K562 (cell line): Measurements from ENCODE around the gene NDRG3. TPM values are rescaled to one million over a fixed set of nuclear protein-coding genes. Genes with fewer than 3 reads are reported as not detected.
A peak's percentile ranks its signal among the peaks of the same experiment; 100 is the strongest.

Experiments used
- ATAC-seq: fragments of 200-7000 bp; cut with Tn5 transposase; 3 replicates; pipeline ENCODE4 v1.9.1; 2020; ENCODE audit warnings: moderate library complexity
- BruUV-seq: library from RNA; stranded (reverse); fragments of 400-500 nt; replicated peaks from 2 replicates; lab custom pipeline; 2021; lab: Mats Ljungman, UMichigan
- CTCF ChIA-PET: fragments of 300-600 bp; formaldehyde crosslinking; extraction: SDS; loops from one replicate; lab custom pipeline; 2021; ENCODE audit warnings: low intra/inter-chr PET ratio; lab: Yijun Ruan, JAX
- POLR2A ChIA-PET: fragments of 300-600, 350-650 bp; sonication (Branson Sonifier 250); formaldehyde crosslinking; extraction: SDS; loops from one replicate; lab custom pipeline; 2021; ENCODE audit warnings: antibody characterized with exemption, inconsistent platforms; lab: Yijun Ruan, JAX
- DNase-seq, 4 experiments: peaks; one replicate each; pipeline versions ENCODE4 v3.0.0 to v3.0.0-alpha.2; 2011 to 2018; ENCODE audit warnings: low spot score in 3 of 4, mixed read lengths in 3 of 4; ENCODE audit errors: extremely low read depth in 1 of 4
- FAIRE-seq: peaks from 2 replicates; lab custom pipeline; 2011; peaks lifted over from hg19 to GRCh38; lab: Jason Lieb, UNC
- H2AFZ ChIP-seq: 2 replicates; pipeline ENCODE4 v1.6.0; 2011; ENCODE audit warnings: low read depth, low read length, control low read depth, inconsistent platforms
- H3K27ac ChIP-seq: fragments of 200-600 bp; 3 replicates; pipeline ENCODE4 v1.8.0; 2011; ENCODE audit warnings: low read depth, mild to moderate bottlenecking, control low read depth, inconsistent platforms, low read length, moderate library complexity, mixed read lengths; ENCODE audit errors: extremely low read depth
- H3K27me3 ChIP-seq, 2 experiments: fragments of 300-600 bp in 1 of 2; 2 replicates in 1 of 2; 3 replicates in 1 of 2; pipeline versions ENCODE4 v1.6.0 to v1.8.0; 2011; ENCODE audit warnings: inconsistent platforms in 2 of 2, low read length in 2 of 2, mild to moderate bottlenecking in 1 of 2, mixed read lengths in 1 of 2, moderate library complexity in 1 of 2; ENCODE audit not compliant: control insufficient read depth in 2 of 2, insufficient read depth in 2 of 2
- H3K36me3 ChIP-seq: fragments of 300-600 bp; 3 replicates; pipeline ENCODE4 v1.8.0; 2011; ENCODE audit warnings: mild to moderate bottlenecking, low read length, inconsistent platforms; ENCODE audit not compliant: control insufficient read depth, insufficient read depth
- H3K4me1 ChIP-seq, 2 experiments: fragments of 200-600 bp in 1 of 2; replicated peaks in 1 of 2; 2 replicates in 1 of 2; 3 replicates in 1 of 2; pipeline versions ENCODE4 v1.5.1 to v1.8.0; 2011; ENCODE audit warnings: inconsistent platforms in 2 of 2, low read length in 2 of 2, mild to moderate bottlenecking in 1 of 2, mixed read lengths in 1 of 2, moderate library complexity in 1 of 2; ENCODE audit not compliant: control insufficient read depth in 2 of 2, insufficient read depth in 2 of 2
- H3K4me2 ChIP-seq: 2 replicates; pipeline ENCODE4 v1.6.1; 2011; ENCODE audit warnings: low read length, control low read depth, inconsistent platforms, mixed read lengths; ENCODE audit not compliant: insufficient read depth
- H3K4me3 ChIP-seq: fragments of 200-600 bp; sonication (generic), shearing (Covaris generic); 2 replicates; pipeline ENCODE4 v1.5.1; 2016; ENCODE audit warnings: control low read depth, inconsistent platforms
- H3K79me2 ChIP-seq: fragments of 200-600 bp; 3 replicates; pipeline ENCODE4 v1.8.0; 2011; ENCODE audit warnings: low read length, inconsistent platforms; ENCODE audit not compliant: control insufficient read depth, insufficient read depth
- H3K9ac ChIP-seq, 2 experiments: 2 replicates each; pipeline versions ENCODE4 v1.6.0 to v1.6.1; 2011; ENCODE audit warnings: low read depth in 2 of 2, low read length in 2 of 2, control low read depth in 1 of 2, inconsistent platforms in 1 of 2, mild to moderate bottlenecking in 1 of 2, mixed read lengths in 1 of 2; ENCODE audit not compliant: insufficient read depth in 1 of 2
- H3K9me1 ChIP-seq: one replicate; pipeline ENCODE4 v1.6.0; 2011; ENCODE audit warnings: inconsistent platforms, mild to moderate bottlenecking, low read length, moderate library complexity; ENCODE audit not compliant: control insufficient read depth, insufficient read depth
- H3K9me3 ChIP-seq: replicated peaks from 2 replicates; pipeline ENCODE4 v1.5.1; 2011; ENCODE audit warnings: low read depth, low read length, inconsistent platforms; ENCODE audit not compliant: control insufficient read depth, insufficient read depth
- H4K20me1 ChIP-seq: replicated peaks from 2 replicates; pipeline ENCODE4 v1.6.1; 2011; ENCODE audit warnings: low read length, inconsistent platforms, mixed read lengths; ENCODE audit not compliant: control insufficient read depth, insufficient read depth
- BRCA1 ChIP-seq, 2 experiments: fragments of 450-650 bp in 1 of 2; sonication (generic) in 1 of 2; formaldehyde crosslinking in 1 of 2; IDR thresholded peaks; 2 replicates each; pipeline versions ENCODE4 v1.5.0 to v1.6.1; 2017 to 2020; ENCODE audit warnings: mild to moderate bottlenecking in 1 of 2, missing genetic modification reagents in 1 of 2
- CHD2 ChIP-seq: IDR thresholded peaks from 2 replicates; pipeline ENCODE4 v1.6.1; 2011; ENCODE audit warnings: low read depth, low read length
- DACH1 ChIP-seq: fragments of 450-650 bp; IDR thresholded peaks from 2 replicates; pipeline ENCODE4 v1.6.1; 2018; ENCODE audit not compliant: partially characterized antibody
- DIDO1 ChIP-seq: fragments of 450-650 bp; IDR thresholded peaks from 2 replicates; pipeline ENCODE4 v1.6.1; 2016; ENCODE audit warnings: low read depth, missing biosample characterization, missing genetic modification characterization
- KDM2B ChIP-seq: fragments of 250-450 bp; sonication (Bioruptor Pico); IDR thresholded peaks from 2 replicates; pipeline ENCODE4 v1.8.0; 2021; ENCODE audit warnings: mild to moderate bottlenecking, moderate library complexity
- MEF2D ChIP-seq: conservative IDR thresholded peaks from 2 replicates; pipeline ENCODE4 v1.6.1; 2016; ENCODE audit warnings: low read depth, missing genetic modification characterization, missing compliant biosample characterization
- NFATC3 ChIP-seq: fragments of 450-650 bp; IDR thresholded peaks from 2 replicates; pipeline ENCODE4 v1.6.1; 2017; ENCODE audit warnings: mild to moderate bottlenecking
- SMAD3 ChIP-seq: fragments of 450-650 bp; formaldehyde crosslinking; conservative IDR thresholded peaks from 2 replicates; pipeline ENCODE4 v1.4.0; 2020; ENCODE audit warnings: mild to moderate bottlenecking
- SP1 ChIP-seq: sonication (generic); formaldehyde crosslinking; IDR thresholded peaks from 2 replicates; pipeline ENCODE4 v1.8.1; 2022; ENCODE audit warnings: mild to moderate bottlenecking, missing genetic modification reagents
- TGIF2 ChIP-seq: sonication (generic); formaldehyde crosslinking; IDR thresholded peaks from 2 replicates; pipeline ENCODE4 v1.8.1; 2022; ENCODE audit warnings: mild to moderate bottlenecking, missing genetic modification reagents, moderate library complexity
- WHSC1 ChIP-seq: IDR thresholded peaks from one replicate; pipeline ENCODE4 v1.6.1; 2012; ENCODE audit warnings: low read length, control low read depth, inconsistent platforms
- ZBED1 ChIP-seq: IDR thresholded peaks from 2 replicates; pipeline ENCODE4 v1.6.1; 2014
- ZC3H11A ChIP-seq: IDR thresholded peaks from 2 replicates; pipeline ENCODE4 v1.6.1; 2012; ENCODE audit warnings: low read depth, low read length, improper control_type of control experiment
- ZFP36 ChIP-seq: fragments of 150-350 bp; IDR thresholded peaks from 2 replicates; pipeline ENCODE4 v1.6.1; 2018; ENCODE audit warnings: low read length, low read depth; ENCODE audit not compliant: partially characterized antibody
- ZNF57 ChIP-seq: fragments of 450-650 bp; formaldehyde crosslinking; IDR thresholded peaks from 2 replicates; pipeline ENCODE4 v1.4.0; 2020; ENCODE audit warnings: mild to moderate bottlenecking, moderate library complexity
- WGBS: fragments of 100-300 bp; shearing (Covaris generic); methylation state at CpG from one replicate; pipeline ENCODE4 v1.1.6; 2016; ENCODE audit warnings: low coverage, mixed read lengths; ENCODE audit not compliant: insufficient coverage; ENCODE audit errors: missing lambda C conversion rate; 5-methylcytosine and 5-hydroxymethylcytosine counted together
- in situ Hi-C: fragments of 300-500 bp; cut with MboI; formaldehyde crosslinking; loops from 4 replicates; pipeline ENCODE4 v1.15.0; 2018; ENCODE audit warnings: inconsistent platforms, mixed read lengths
- intact Hi-C: fragments of 100-400 bp; cut with micrococcal nuclease; formaldehyde crosslinking; loops from 2 replicates; pipeline ENCODE4 v1.14.2; 2022
- polyA plus RNA-seq, 8 experiments: library from polyadenylated mRNA; depleted of rRNA in 4 of 8; stranded (reverse) in 5 of 8; unstranded in 3 of 8; fragments of >200 nt; fragmentation: Nextera tagmentation in 2 of 8; fragmentation: Illumina TruSeq in 1 of 8; extraction: Ambion mirVana in 2 of 8; extraction: Trizol in 1 of 8; gene quantifications; 2 replicates each; pipeline versions ENCODE4 v1.2.1 to v1.2.3, GENCODE V29; 2011 to 2014; ENCODE audit warnings: inconsistent platforms in 1 of 8, missing spikeins in 1 of 8
- total RNA-seq, 7 experiments: library from RNA; depleted of rRNA in 6 of 7; stranded (reverse); fragments of >200 nt in 6 of 7; fragmentation: Illumina TruSeq in 2 of 7; extraction: Trizol in 2 of 7; gene quantifications; 2 replicates each; pipeline versions ENCODE4 v1.2.1 to v1.2.3, GENCODE V29; 2011 to 2021; ENCODE audit warnings: low replicate concordance in 1 of 7
- TF ChIP-seq, protein P1 (sequence below): sonication (generic); formaldehyde crosslinking; IDR thresholded peaks from 2 replicates; pipeline ENCODE4 v1.8.0; 2022; ENCODE audit warnings: mild to moderate bottlenecking, missing genetic modification reagents
- TF ChIP-seq, protein P2 (sequence below): fragments of 450-650 bp; IDR thresholded peaks from 2 replicates; pipeline ENCODE4 v1.6.1; 2017; ENCODE audit warnings: mild to moderate bottlenecking, moderate library complexity

Gene NDRG3
- total and polyA plus RNA-seq, 9 of the 15 experiments (the other 6 are each of a cell fraction or from before 2014, with no cell fraction given), result 14.6 to 39.4 (median 24.4) TPM

DNA sequence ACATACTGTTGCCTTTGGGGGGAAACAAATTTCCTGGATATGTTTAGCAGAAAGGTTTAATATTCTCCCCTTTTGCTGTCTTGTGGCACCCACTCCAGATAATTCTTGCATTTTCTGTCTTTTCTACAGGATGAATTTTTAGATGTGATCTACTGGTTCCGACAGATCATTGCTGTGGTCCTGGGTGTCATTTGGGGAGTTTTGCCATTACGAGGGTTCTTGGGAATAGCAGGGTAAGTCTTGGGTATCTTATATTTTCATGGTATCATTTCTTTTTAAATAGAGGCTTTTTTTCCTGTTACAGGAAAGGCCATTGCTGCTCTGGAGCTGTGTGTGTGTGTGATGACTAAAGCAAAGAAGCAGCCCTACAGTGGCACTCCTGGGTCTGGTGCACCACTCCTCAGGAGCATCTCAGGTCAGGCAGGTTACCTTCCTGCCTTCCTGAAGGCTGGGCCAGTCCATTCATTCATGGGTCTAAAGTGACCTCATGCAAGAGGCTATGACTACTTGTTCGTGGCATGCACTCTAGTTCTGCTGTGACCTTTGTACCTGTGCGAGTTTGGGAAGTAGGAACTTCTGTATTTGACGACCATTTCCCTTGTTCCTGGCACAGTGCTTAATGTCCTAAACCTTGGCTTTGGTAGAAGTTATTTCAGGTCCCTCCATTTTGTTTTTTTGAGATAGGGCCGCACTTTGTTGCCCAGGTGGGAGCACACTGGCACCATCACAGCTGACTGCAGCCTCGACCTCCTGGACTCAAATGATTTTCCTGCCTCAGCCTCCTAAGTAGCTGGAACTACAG, 138.1 kb downstream of the NDRG3 start:
- WGBS, result 91% methylated on average over 7 of the region's 7 CpGs

More for the DNA sequence above, 138.1 kb downstream of the NDRG3 start:
- H4K20me1 ChIP-seq, result peaks cover 7% of the 10 kb centered on the region
- H3K4me1 ChIP-seq, result peaks cover 8 to 10% of the 10 kb centered on the region in 2 experiments
- no peak overlapping the region for H2AFZ ChIP-seq
- CTCF ChIA-PET, result no interaction called here
- no peaks in the 10 kb centered on the region for H3K9me1 ChIP-seq
- no peaks in the 10 kb centered on the region for H3K9me3 ChIP-seq
- FAIRE-seq (peak; percentile 23), ATAC-seq (no peak), DNase-seq (no peak)
- peak overlapping the region; percentile 37; the same call in 2 of the 3 replicates for H3K27ac ChIP-seq
- no peak overlapping the region for H3K4me2 ChIP-seq
- 0 out of 4 replicates have a peak overlapping the region, but pooled peaks have one; percentile 40 to 94 for H3K9ac ChIP-seq
- H3K4me3 ChIP-seq, result peak overlapping the region; percentile 98; the same call in 1 of the 2 replicates
- H3K27me3 ChIP-seq, result no peaks in the 10 kb centered on the region
- no TSS peak for BruUV-seq
- POLR2A ChIA-PET, result no interaction called here
- intact Hi-C loops (no loop called here), in situ Hi-C loops (no loop called here)
- H3K79me2 ChIP-seq, result peaks cover 31% of the 10 kb centered on the region
- peaks cover 49% of the 10 kb centered on the region for H3K36me3 ChIP-seq
- TF ChIP-seq, protein P1, sequence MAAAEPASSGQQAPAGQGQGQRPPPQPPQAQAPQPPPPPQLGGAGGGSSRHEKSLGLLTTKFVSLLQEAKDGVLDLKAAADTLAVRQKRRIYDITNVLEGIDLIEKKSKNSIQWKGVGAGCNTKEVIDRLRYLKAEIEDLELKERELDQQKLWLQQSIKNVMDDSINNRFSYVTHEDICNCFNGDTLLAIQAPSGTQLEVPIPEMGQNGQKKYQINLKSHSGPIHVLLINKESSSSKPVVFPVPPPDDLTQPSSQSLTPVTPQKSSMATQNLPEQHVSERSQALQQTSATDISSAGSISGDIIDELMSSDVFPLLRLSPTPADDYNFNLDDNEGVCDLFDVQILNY (CRISPR knock-in tag), result no peak
- TF ChIP-seq ZC3H11A (no peak), WHSC1 (no peak), BRCA1 (IDR thresholded peaks at IDR 0.05) (no peak), BRCA1 (CRISPR knock-in tag; IDR thresholded peaks at IDR 0.05) (no peak), SMAD3 (no peak), ZNF57 (CRISPR knock-in tag) (no peak), KDM2B (no peak), CHD2 (no peak), DACH1 (no peak), TGIF2 (CRISPR knock-in tag) (no peak), ZBED1 (no peak), SP1 (no peak), NFATC3 (no peak), MEF2D (tag) (no peak), DIDO1 (no peak), ZFP36 (no peak)
- TF ChIP-seq, protein P2, sequence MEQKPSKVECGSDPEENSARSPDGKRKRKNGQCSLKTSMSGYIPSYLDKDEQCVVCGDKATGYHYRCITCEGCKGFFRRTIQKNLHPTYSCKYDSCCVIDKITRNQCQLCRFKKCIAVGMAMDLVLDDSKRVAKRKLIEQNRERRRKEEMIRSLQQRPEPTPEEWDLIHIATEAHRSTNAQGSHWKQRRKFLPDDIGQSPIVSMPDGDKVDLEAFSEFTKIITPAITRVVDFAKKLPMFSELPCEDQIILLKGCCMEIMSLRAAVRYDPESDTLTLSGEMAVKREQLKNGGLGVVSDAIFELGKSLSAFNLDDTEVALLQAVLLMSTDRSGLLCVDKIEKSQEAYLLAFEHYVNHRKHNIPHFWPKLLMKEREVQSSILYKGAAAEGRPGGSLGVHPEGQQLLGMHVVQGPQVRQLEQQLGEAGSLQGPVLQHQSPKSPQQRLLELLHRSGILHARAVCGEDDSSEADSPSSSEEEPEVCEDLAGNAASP, result no peak
- TF ChIP-seq, all 486 proteins: peak for 0
